Activated CD8-positive, alpha-beta T cell treated with anti-CD3 and anti-CD28 coated beads for 36 hours (primary cell): Measurements from ENCODE around the gene MOB3A. TPM values are rescaled to one million over a fixed set of nuclear protein-coding genes. Genes with fewer than 3 reads are reported as not detected.
"Not testable (repeated sequence)": the region's sequence is repeated elsewhere in the genome, so short reads cannot be mapped to it uniquely, and the experiment has no call there.

ENCODE experiments used
- ATAC-seq: fragments of 200-7000 bp; cut with Tn5 transposase; one replicate; pipeline ENCODE4 v1.10.0; 2021; ENCODE audit warnings: mild to moderate bottlenecking, moderate library complexity
- CTCF ChIA-PET: fragments of 350-600 bp; sonication (Branson Sonifier 250); formaldehyde crosslinking; loops from one replicate; lab custom pipeline; 2021; ENCODE audit warnings: antibody characterized with exemption; lab: Charles Lee
- POLR2A ChIA-PET: fragments of 350-600 bp; sonication (Branson Sonifier 250); formaldehyde crosslinking; loops from one replicate; lab custom pipeline; 2021; ENCODE audit warnings: antibody characterized with exemption; lab: Charles Lee
- DNase-seq: peaks from one replicate; pipeline ENCODE4 v3.0.0-alpha.2; 2020
- H3K27ac Mint-ChIP-seq: one replicate; pipeline ENCODE4 v1.8.0; 2021; ENCODE audit warnings: mild to moderate bottlenecking, mixed read lengths
- H3K27me3 Mint-ChIP-seq: one replicate; pipeline ENCODE4 v1.8.0; 2021; ENCODE audit warnings: mixed read lengths
- H3K36me3 Mint-ChIP-seq: one replicate; pipeline ENCODE4 v1.8.0; 2021; ENCODE audit warnings: low read depth, mixed read lengths
- H3K4me1 Mint-ChIP-seq: one replicate; pipeline ENCODE4 v1.8.0; 2021; ENCODE audit warnings: low read depth, mixed read lengths
- H3K4me3 Mint-ChIP-seq: one replicate; pipeline ENCODE4 v1.8.0; 2021; ENCODE audit warnings: mild to moderate bottlenecking, moderate library complexity, mixed read lengths
- H3K9me3 Mint-ChIP-seq: one replicate; pipeline ENCODE4 v1.8.0; 2021; ENCODE audit warnings: mixed read lengths
- intact Hi-C: fragments of 100-400 bp; cut with micrococcal nuclease; formaldehyde crosslinking; loops from one replicate; pipeline ENCODE4 v1.10.0; 2022
- total RNA-seq, 2 experiments: library from RNA; stranded (reverse); gene quantifications; one replicate each; pipeline ENCODE4 v1.2.3, GENCODE V29; 2021
- TF ChIP-seq, protein P1 (sequence below): fragments of 200-600 bp; IDR thresholded peaks from one replicate; pipeline ENCODE4 v1.8.0; 2022; ENCODE audit warnings: antibody characterized with exemption, mild to moderate bottlenecking

The MOB3A gene
- total RNA-seq, 2 experiments from 2014 or later, result 175 to 185 TPM

DNA sequence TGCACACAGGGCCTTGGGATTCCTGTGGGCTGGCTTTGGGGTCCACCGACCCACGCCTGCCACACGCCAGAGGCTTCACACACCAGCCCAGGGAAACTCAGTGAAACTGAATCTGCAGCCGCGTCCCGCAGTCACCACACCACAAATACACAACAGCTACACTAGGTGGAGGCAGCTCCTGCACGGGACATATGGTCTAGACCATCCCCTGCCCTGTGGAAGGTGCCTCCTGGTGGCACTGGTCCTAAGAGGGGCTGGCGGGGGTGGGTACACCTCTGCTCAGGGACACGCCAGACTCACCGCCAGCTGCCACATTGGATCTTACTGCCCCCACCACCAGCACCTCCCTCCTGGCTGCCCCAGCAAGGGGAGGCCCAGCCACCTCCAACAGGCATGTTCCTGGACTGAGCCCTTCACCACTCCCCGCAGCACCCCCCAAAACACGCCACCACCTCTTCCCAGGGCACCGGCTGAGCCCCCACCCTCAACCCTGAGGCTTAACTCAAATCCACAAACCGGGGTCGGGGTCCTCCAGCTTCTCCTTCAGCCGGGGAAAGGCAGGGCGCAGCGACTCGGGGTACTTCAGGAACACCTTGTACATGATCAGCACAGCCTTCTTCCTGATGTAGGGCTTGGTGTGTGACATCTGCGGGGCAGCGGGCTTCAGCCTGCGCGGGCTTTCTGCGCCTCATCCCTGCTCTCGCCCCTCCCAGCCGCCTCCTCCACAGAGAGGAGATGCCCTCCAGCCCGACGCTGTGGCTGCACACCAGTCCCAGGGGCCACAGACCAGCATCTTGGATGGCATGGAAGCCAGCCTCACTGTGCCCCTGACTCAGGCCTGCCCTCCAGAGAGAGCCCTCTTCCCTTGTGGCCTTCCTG lies 34.0 kb upstream of the MOB3A start:
- no peak overlapping the region for H3K27ac Mint-ChIP-seq
- peaks cover 15% of the 10 kb centered on the region for H3K36me3 Mint-ChIP-seq
- POLR2A ChIA-PET, result interaction anchor here (0.6 kb wide), 1 partner anchor 25 kb away, joined by 3 read pairs; no protein-coding TSS in a partner anchor

DNA sequence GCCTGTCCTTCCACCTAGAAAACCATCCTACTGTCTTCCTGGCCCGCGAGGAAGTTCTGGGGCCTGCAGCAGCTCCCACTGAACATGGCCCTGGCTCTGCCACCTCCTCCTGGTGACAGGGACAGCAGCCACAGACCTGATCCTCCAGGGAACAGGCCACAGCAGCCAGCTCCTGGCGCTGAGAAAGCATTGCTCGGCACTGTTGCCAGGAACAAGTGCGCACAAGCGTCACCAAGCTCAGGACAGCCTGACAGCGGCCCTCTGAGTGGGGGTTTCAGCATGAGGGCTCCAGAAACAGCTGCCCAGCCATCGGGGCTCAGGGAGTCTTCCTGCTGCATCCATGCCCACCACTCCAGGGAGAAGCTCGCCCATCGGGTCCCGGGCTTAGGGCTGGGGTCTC lies 33.4 kb upstream of the MOB3A start:
- DNase-seq, result no peak
- intact Hi-C loops, result no loop called here
- H3K27me3 Mint-ChIP-seq, result no peaks in the 10 kb centered on the region
- H3K27ac Mint-ChIP-seq, result no peak overlapping the region
- ChIA-PET POLR2A (no interaction called here), CTCF (no interaction called here)
- peaks cover 16% of the 10 kb centered on the region for H3K36me3 Mint-ChIP-seq
- no peak overlapping the region for H3K4me3 Mint-ChIP-seq
- H3K9me3 Mint-ChIP-seq, result no peaks in the 10 kb centered on the region
- TF ChIP-seq, protein P1, sequence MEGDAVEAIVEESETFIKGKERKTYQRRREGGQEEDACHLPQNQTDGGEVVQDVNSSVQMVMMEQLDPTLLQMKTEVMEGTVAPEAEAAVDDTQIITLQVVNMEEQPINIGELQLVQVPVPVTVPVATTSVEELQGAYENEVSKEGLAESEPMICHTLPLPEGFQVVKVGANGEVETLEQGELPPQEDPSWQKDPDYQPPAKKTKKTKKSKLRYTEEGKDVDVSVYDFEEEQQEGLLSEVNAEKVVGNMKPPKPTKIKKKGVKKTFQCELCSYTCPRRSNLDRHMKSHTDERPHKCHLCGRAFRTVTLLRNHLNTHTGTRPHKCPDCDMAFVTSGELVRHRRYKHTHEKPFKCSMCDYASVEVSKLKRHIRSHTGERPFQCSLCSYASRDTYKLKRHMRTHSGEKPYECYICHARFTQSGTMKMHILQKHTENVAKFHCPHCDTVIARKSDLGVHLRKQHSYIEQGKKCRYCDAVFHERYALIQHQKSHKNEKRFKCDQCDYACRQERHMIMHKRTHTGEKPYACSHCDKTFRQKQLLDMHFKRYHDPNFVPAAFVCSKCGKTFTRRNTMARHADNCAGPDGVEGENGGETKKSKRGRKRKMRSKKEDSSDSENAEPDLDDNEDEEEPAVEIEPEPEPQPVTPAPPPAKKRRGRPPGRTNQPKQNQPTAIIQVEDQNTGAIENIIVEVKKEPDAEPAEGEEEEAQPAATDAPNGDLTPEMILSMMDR, result no peak
- ATAC-seq, result no peak
- H3K4me1 Mint-ChIP-seq, result no peaks in the 10 kb centered on the region

More for the DNA sequence above, 34.0 kb upstream of the MOB3A start:
- Mint-ChIP-seq H3K9me3 (no peaks in the 10 kb centered on the region), H3K27me3 (no peaks in the 10 kb centered on the region), H3K4me1 (no peaks in the 10 kb centered on the region), H3K4me3 (no peak overlapping the region)
- no peak for ATAC-seq
- intact Hi-C loops, result no loop called here
- no peak for DNase-seq
- CTCF ChIA-PET, result no interaction called here
- TF ChIP-seq, protein P1, result no peak

DNA sequence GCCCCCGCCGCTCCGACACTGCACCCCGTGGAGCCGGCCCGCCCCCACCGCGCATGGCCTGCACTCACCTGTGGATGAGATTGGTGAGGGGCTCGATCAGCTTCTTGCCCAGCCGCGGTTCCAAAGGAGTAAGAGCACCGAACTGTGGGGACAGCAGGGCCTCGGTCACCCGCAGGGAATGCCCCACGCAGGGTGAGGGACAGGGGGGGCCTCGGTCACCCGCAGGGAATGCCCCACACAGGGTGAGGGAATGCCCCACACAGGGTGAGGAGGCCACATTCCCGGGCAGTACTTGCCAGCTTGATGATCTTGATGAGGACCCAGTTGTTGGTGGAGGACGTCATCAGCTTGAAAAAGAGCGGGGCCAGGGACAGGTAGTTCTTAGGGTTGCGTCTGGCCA lies 32.9 kb upstream of the MOB3A start:
- peaks cover 18% of the 10 kb centered on the region for H3K36me3 Mint-ChIP-seq
- no peak overlapping the region for H3K27ac Mint-ChIP-seq
- TF ChIP-seq, protein P1, result no peak
- CTCF ChIA-PET, result no interaction called here
- no peaks in the 10 kb centered on the region for H3K4me1 Mint-ChIP-seq
- ATAC-seq (no peak), DNase-seq (no peak)
- no peak overlapping the region for H3K4me3 Mint-ChIP-seq
- POLR2A ChIA-PET, result no interaction called here
- no peaks in the 10 kb centered on the region for H3K9me3 Mint-ChIP-seq
- H3K27me3 Mint-ChIP-seq, result no peaks in the 10 kb centered on the region
- intact Hi-C loops, result no loop called here

DNA sequence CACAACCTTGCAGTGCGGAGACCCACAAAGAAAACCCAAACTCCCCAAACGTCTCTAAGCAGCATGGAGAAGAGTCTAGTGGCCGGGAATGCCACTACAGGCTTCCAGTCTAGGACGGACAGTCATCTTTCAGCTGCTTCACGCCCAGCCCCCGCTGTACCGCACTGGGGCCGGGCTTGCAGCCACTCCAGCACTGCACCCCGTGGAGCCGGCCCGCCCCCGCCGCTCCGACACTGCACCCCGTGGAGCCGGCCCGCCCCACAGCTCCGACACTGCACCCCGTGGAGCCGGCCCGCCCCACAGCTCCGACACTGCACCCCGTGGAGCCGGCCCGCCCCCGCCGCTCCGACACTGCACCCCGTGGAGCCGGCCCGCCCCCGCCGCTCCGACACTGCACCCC lies 32.1 kb upstream of the MOB3A start:
- POLR2A ChIA-PET, H3K4me3 Mint-ChIP-seq, H3K27ac Mint-ChIP-seq, CTCF ChIA-PET, ATAC-seq, H3K27me3 Mint-ChIP-seq, H3K4me1 Mint-ChIP-seq, DNase-seq, H3K9me3 Mint-ChIP-seq, intact Hi-C loops: not testable (repeated sequence)
- H3K36me3 Mint-ChIP-seq, result peaks cover 18% of the 10 kb centered on the region

DNA sequence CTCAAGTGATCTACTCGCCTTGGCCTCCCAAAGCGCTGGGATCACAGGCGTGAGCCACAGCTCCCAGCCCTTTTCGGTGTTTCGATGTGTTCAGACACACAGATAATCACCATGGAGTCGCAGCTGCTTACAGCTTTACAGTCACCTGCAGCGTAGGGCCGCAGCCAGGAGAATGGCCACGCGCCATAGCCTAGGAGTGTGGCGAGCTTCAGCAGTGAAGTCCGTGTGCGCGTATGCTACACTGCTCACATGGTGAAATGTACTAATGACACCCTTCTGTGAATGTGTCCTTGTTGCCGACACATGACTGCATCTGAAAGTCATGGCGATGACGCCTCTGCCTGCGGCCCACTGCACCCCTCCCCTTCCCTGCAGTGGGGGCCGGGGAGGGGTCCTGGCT lies 31.6 kb upstream of the MOB3A start:
- ATAC-seq, result no peak
- no peaks in the 10 kb centered on the region for H3K4me1 Mint-ChIP-seq
- ChIA-PET CTCF (no interaction called here), POLR2A (no interaction called here)
- H3K36me3 Mint-ChIP-seq, result peaks cover 15% of the 10 kb centered on the region
- H3K4me3 Mint-ChIP-seq, result no peak overlapping the region
- intact Hi-C loops, result no loop called here
- H3K9me3 Mint-ChIP-seq, result no peaks in the 10 kb centered on the region
- H3K27ac Mint-ChIP-seq, result no peak overlapping the region
- no peaks in the 10 kb centered on the region for H3K27me3 Mint-ChIP-seq
- TF ChIP-seq, protein P1, result no peak
- DNase-seq, result no peak
